HEK293 (cell line): ENCODE measurements around the gene ZNF25.

ENCODE experiments used
- CTCF ChIA-PET: fragments of 350-600 bp; formaldehyde crosslinking; extraction: SDS; loops from one replicate; lab custom pipeline; 2021; ENCODE audit warnings: antibody characterized with exemption; lab: Yijun Ruan, JAX
- POLR2A ChIA-PET: fragments of 300-600 bp; formaldehyde crosslinking; extraction: SDS; loops from one replicate; lab custom pipeline; 2020; ENCODE audit warnings: antibody characterized with exemption, inconsistent platforms; lab: Yijun Ruan, JAX
- H3K27ac ChIP-seq: fragments of 200-500 bp; sonication (Bioruptor generic); 2 replicates; pipeline ENCODE4 v1.5.1; 2014; ENCODE audit warnings: low read depth, low read length, control low read depth, inconsistent platforms; ENCODE audit errors: extremely low read depth
- H3K36me3 ChIP-seq, 2 experiments: fragments of 200-500 bp in 1 of 2; sonication (Bioruptor generic) in 1 of 2; 1 replicate in 1 of 2; 2 replicates in 1 of 2; pipeline ENCODE4 v1.5.1; 2014 to 2017; ENCODE audit warnings: inconsistent platforms in 2 of 2, low read length in 2 of 2; ENCODE audit not compliant: control insufficient read depth in 2 of 2, insufficient read depth in 1 of 2
- H3K4me1 ChIP-seq: fragments of 200-500 bp; sonication (Bioruptor generic); 2 replicates; pipeline ENCODE4 v1.5.1; 2014; ENCODE audit warnings: mild to moderate bottlenecking, low read length, inconsistent platforms; ENCODE audit not compliant: control insufficient read depth, insufficient read depth
- H3K4me3 ChIP-seq: 2 replicates; pipeline ENCODE4 v1.5.1; 2011; ENCODE audit warnings: low read depth, mild to moderate bottlenecking, control low read depth, low read length, moderate library complexity
- H3K9me3 ChIP-seq: fragments of 200-500 bp; sonication (Bioruptor generic); 2 replicates; pipeline ENCODE4 v1.5.1; 2014; ENCODE audit warnings: low read depth, low read length, inconsistent platforms; ENCODE audit not compliant: control insufficient read depth, insufficient read depth
- GFI1B ChIP-seq: fragments of 450-650 bp; formaldehyde crosslinking; IDR thresholded peaks from 2 replicates; pipeline ENCODE4 v1.5.1; 2016; ENCODE audit warnings: missing biosample characterization, missing genetic modification characterization
- IKZF3 ChIP-seq: fragments of 450-650 bp; IDR thresholded peaks from 2 replicates; pipeline ENCODE4 v1.5.0; 2018; ENCODE audit warnings: missing biosample characterization, mild to moderate bottlenecking, missing genetic modification characterization, moderate library complexity
- KLF10 ChIP-seq: fragments of 450-650 bp; IDR thresholded peaks from 2 replicates; pipeline ENCODE4 v1.5.1; 2018; ENCODE audit warnings: missing biosample characterization, mild to moderate bottlenecking, missing genetic modification characterization
- KLF9 ChIP-seq: fragments of 450-650 bp; formaldehyde crosslinking; IDR thresholded peaks from 2 replicates; pipeline ENCODE4 v1.5.1; 2016; ENCODE audit warnings: missing biosample characterization, missing genetic modification characterization, low read depth
- RBAK ChIP-seq: fragments of 450-650 bp; formaldehyde crosslinking; IDR thresholded peaks from 2 replicates; pipeline ENCODE4 v1.5.1; 2016; ENCODE audit warnings: missing biosample characterization, missing genetic modification characterization
- SETDB1 ChIP-seq: IDR thresholded peaks from one replicate; pipeline ENCODE4 v1.6.1; 2017; ENCODE audit warnings: mild to moderate bottlenecking, low read length, moderate library complexity, mixed read lengths; ENCODE audit not compliant: insufficient read length
- TCF7L2 ChIP-seq: IDR thresholded peaks from 2 replicates; pipeline ENCODE4 v1.6.1; 2011; ENCODE audit warnings: low read depth, mild to moderate bottlenecking, inconsistent platforms, low read length, moderate library complexity, borderline replicate concordance
- ZEB2 ChIP-seq: fragments of 450-650 bp; formaldehyde crosslinking; IDR thresholded peaks from 2 replicates; pipeline ENCODE4 v1.5.1; 2016; ENCODE audit warnings: missing biosample characterization, missing genetic modification characterization
- ZFP3 ChIP-seq: fragments of 450-650 bp; formaldehyde crosslinking; IDR thresholded peaks from 2 replicates; pipeline ENCODE4 v1.5.1; 2016; ENCODE audit warnings: low read depth, missing biosample characterization, missing genetic modification characterization
- ZIC2 ChIP-seq: fragments of 450-650 bp; formaldehyde crosslinking; IDR thresholded peaks from 2 replicates; pipeline ENCODE4 v1.5.1; 2016; ENCODE audit warnings: missing biosample characterization, missing genetic modification characterization
- ZNF133 ChIP-seq: fragments of 450-650 bp; formaldehyde crosslinking; IDR thresholded peaks from 2 replicates; pipeline ENCODE4 v1.5.1; 2016; ENCODE audit warnings: missing biosample characterization, missing genetic modification characterization
- ZNF175 ChIP-seq: fragments of 450-650 bp; formaldehyde crosslinking; IDR thresholded peaks from 2 replicates; pipeline ENCODE4 v1.5.1; 2016; ENCODE audit warnings: missing biosample characterization, missing genetic modification characterization
- ZNF221 ChIP-seq: fragments of 450-650 bp; formaldehyde crosslinking; IDR thresholded peaks from 2 replicates; pipeline ENCODE4 v1.5.1; 2017; ENCODE audit warnings: missing biosample characterization, missing genetic modification characterization, borderline replicate concordance
- ZNF48 ChIP-seq: fragments of 450-650 bp; formaldehyde crosslinking; IDR thresholded peaks from 2 replicates; pipeline ENCODE4 v1.5.1; 2016; ENCODE audit warnings: missing biosample characterization, missing genetic modification characterization
- ZNF518A ChIP-seq: fragments of 450-650 bp; formaldehyde crosslinking; conservative IDR thresholded peaks from 2 replicates; pipeline ENCODE4 v1.5.1; 2016; ENCODE audit warnings: low read depth, missing biosample characterization, missing genetic modification characterization
- ZNF521 ChIP-seq: fragments of 450-650 bp; formaldehyde crosslinking; IDR thresholded peaks from 2 replicates; pipeline ENCODE4 v1.5.1; 2017; ENCODE audit warnings: missing biosample characterization, mild to moderate bottlenecking, missing genetic modification characterization
- ZNF529 ChIP-seq: fragments of 450-650 bp; formaldehyde crosslinking; IDR thresholded peaks from 2 replicates; pipeline ENCODE4 v1.5.1; 2017; ENCODE audit warnings: missing genetic modification characterization, missing biosample characterization; ENCODE audit not compliant: insufficient replicate concordance
- ZNF530 ChIP-seq: fragments of 450-650 bp; formaldehyde crosslinking; IDR thresholded peaks from 2 replicates; pipeline ENCODE4 v1.5.1; 2016; ENCODE audit warnings: low read depth, missing biosample characterization, missing genetic modification characterization
- ZNF544 ChIP-seq: fragments of 450-650 bp; formaldehyde crosslinking; IDR thresholded peaks from 2 replicates; pipeline ENCODE4 v1.5.0; 2017; ENCODE audit warnings: missing biosample characterization, missing genetic modification characterization
- ZNF624 ChIP-seq: fragments of 450-650 bp; formaldehyde crosslinking; IDR thresholded peaks from 2 replicates; pipeline ENCODE4 v1.5.1; 2017; ENCODE audit warnings: missing biosample characterization, missing genetic modification characterization
- ZNF837 ChIP-seq: fragments of 450-650 bp; formaldehyde crosslinking; IDR thresholded peaks from 2 replicates; pipeline ENCODE4 v1.5.1; 2016; ENCODE audit warnings: missing biosample characterization, missing genetic modification characterization
- TF ChIP-seq, protein P1 (sequence below): fragments of 450-650 bp; formaldehyde crosslinking; IDR thresholded peaks from 2 replicates; pipeline ENCODE4 v1.5.1; 2016; ENCODE audit warnings: missing biosample characterization, missing genetic modification characterization
- TF ChIP-seq, protein P2 (sequence below): fragments of 450-650 bp; formaldehyde crosslinking; IDR thresholded peaks from 2 replicates; pipeline ENCODE4 v1.5.1; 2016; ENCODE audit warnings: missing biosample characterization, missing genetic modification characterization, borderline replicate concordance
- TF ChIP-seq, protein P3 (sequence below): fragments of 450-650 bp; formaldehyde crosslinking; conservative IDR thresholded peaks from 2 replicates; pipeline ENCODE4 v1.5.1; 2016; ENCODE audit warnings: low read depth, missing biosample characterization, missing genetic modification characterization
- TF ChIP-seq, protein P4 (sequence below): fragments of 450-650 bp; formaldehyde crosslinking; IDR thresholded peaks from 2 replicates; pipeline ENCODE4 v1.5.1; 2017; ENCODE audit warnings: missing biosample characterization, missing genetic modification characterization

The ZNF25 gene

GRCh38 chr10:37976091-37976879 lies at the start of gene ZNF25:
Gene ZNF25, minus strand, starts transcription at chr10:37976647. Its CDS starts 4,925 bp downstream, at chr10:37971722.
- peak within 1 kb of the TSS; percentile 65 for H3K4me3 ChIP-seq
- no peaks in the 10 kb centered on the region for H3K36me3 ChIP-seq
- peak within 1 kb of the TSS; percentile 79 for H3K27ac ChIP-seq
- ChIA-PET POLR2A (interaction anchor here (0.6 to 1.2 kb wide), 4 partner anchors 14 to 118 kb away, joined by 3 to 9 read pairs (median 6); partner anchors contain the start of genes ZNF33A and ZNF37A), CTCF (interaction anchor here (0.5 to 1.2 kb wide), 16 partner anchors 9 to 728 kb away, joined by 3 to 6 read pairs (median 3); partner anchors contain the start of gene ZNF248)
- H3K4me1 ChIP-seq, result no peaks in the 10 kb centered on the region
- no peaks in the 10 kb centered on the region for H3K9me3 ChIP-seq
- TF ChIP-seq ZFP3 (tag by site-specific recombination) (no peak), ZNF530 (tag by site-specific recombination) (no peak), SETDB1 (no peak), ZNF48 (tag by site-specific recombination) (no peak), KLF10 (tag by site-specific recombination) (peak; percentile 61; the same call in 1 of the 2 replicates), ZNF624 (tag by site-specific recombination) (no peak), ZIC2 (tag by site-specific recombination) (peak; percentile 79), IKZF3 (tag by site-specific recombination) (no peak; the same call in 1 of the 2 replicates), ZNF175 (no peak), ZNF518A (tag by site-specific recombination) (no peak; the same call in 1 of the 2 replicates), RBAK (tag by site-specific recombination) (no peak), ZNF837 (tag by site-specific recombination) (no peak), ZNF544 (tag by site-specific recombination) (no peak), GFI1B (tag by site-specific recombination) (no peak), KLF9 (peak; percentile 62), ZNF133 (tag by site-specific recombination) (no peak), ZNF529 (tag by site-specific recombination) (no peak), TCF7L2 (no peak), ZNF521 (tag by site-specific recombination) (no peak), ZEB2 (tag by site-specific recombination) (peak; percentile 78; the same call in 1 of the 2 replicates), ZNF221 (tag by site-specific recombination) (no peak)
- TF ChIP-seq, protein P1, sequence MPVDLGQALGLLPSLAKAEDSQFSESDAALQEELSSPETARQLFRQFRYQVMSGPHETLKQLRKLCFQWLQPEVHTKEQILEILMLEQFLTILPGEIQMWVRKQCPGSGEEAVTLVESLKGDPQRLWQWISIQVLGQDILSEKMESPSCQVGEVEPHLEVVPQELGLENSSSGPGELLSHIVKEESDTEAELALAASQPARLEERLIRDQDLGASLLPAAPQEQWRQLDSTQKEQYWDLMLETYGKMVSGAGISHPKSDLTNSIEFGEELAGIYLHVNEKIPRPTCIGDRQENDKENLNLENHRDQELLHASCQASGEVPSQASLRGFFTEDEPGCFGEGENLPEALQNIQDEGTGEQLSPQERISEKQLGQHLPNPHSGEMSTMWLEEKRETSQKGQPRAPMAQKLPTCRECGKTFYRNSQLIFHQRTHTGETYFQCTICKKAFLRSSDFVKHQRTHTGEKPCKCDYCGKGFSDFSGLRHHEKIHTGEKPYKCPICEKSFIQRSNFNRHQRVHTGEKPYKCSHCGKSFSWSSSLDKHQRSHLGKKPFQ, result no peak
- TF ChIP-seq, protein P2, sequence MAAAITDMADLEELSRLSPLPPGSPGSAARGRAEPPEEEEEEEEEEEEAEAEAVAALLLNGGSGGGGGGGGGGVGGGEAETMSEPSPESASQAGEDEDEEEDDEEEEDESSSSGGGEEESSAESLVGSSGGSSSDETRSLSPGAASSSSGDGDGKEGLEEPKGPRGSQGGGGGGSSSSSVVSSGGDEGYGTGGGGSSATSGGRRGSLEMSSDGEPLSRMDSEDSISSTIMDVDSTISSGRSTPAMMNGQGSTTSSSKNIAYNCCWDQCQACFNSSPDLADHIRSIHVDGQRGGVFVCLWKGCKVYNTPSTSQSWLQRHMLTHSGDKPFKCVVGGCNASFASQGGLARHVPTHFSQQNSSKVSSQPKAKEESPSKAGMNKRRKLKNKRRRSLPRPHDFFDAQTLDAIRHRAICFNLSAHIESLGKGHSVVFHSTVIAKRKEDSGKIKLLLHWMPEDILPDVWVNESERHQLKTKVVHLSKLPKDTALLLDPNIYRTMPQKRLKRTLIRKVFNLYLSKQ (tag by site-specific recombination), result no peak
- TF ChIP-seq, protein P3, sequence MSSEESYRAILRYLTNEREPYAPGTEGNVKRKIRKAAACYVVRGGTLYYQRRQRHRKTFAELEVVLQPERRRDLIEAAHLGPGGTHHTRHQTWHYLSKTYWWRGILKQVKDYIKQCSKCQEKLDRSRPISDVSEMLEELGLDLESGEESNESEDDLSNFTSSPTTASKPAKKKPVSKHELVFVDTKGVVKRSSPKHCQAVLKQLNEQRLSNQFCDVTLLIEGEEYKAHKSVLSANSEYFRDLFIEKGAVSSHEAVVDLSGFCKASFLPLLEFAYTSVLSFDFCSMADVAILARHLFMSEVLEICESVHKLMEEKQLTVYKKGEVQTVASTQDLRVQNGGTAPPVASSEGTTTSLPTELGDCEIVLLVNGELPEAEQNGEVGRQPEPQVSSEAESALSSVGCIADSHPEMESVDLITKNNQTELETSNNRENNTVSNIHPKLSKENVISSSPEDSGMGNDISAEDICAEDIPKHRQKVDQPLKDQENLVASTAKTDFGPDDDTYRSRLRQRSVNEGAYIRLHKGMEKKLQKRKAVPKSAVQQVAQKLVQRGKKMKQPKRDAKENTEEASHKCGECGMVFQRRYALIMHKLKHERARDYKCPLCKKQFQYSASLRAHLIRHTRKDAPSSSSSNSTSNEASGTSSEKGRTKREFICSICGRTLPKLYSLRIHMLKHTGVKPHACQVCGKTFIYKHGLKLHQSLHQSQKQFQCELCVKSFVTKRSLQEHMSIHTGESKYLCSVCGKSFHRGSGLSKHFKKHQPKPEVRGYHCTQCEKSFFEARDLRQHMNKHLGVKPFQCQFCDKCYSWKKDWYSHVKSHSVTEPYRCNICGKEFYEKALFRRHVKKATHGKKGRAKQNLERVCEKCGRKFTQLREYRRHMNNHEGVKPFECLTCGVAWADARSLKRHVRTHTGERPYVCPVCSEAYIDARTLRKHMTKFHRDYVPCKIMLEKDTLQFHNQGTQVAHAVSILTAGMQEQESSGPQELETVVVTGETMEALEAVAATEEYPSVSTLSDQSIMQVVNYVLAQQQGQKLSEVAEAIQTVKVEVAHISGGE, result no peak
- TF ChIP-seq, protein P4, sequence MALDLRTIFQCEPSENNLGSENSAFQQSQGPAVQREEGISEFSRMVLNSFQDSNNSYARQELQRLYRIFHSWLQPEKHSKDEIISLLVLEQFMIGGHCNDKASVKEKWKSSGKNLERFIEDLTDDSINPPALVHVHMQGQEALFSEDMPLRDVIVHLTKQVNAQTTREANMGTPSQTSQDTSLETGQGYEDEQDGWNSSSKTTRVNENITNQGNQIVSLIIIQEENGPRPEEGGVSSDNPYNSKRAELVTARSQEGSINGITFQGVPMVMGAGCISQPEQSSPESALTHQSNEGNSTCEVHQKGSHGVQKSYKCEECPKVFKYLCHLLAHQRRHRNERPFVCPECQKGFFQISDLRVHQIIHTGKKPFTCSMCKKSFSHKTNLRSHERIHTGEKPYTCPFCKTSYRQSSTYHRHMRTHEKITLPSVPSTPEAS (tag by site-specific recombination), result no peak
